Thymus (tissue), 11 donors: ENCODE results near the gene DOCK3. TPM values are rescaled to one million over a fixed set of nuclear protein-coding genes. Genes with fewer than 3 reads are reported as not detected.
"Not testable (repeated sequence)": the region's sequence is repeated elsewhere in the genome, so short reads cannot be mapped to it uniquely, and the experiment has no call there.

Experiments used
- DNase-seq, 9 donors: peaks; one replicate each; pipeline ENCODE4 v3.0.0-alpha.2; 2013; ENCODE audit warnings: low spot score in 9 of 9, low read depth in 6 of 9, missing footprints in 1 of 9
- H3K27ac ChIP-seq, 2 donors: one replicate each; pipeline ENCODE4 v1.5.1; 2013; ENCODE audit warnings: control low read depth in 1 of 2, low read depth in 1 of 2, low read length in 1 of 2, mild to moderate bottlenecking in 1 of 2, moderate library complexity in 1 of 2
- H3K27me3 ChIP-seq, 2 donors: one replicate each; pipeline ENCODE4 v1.5.1; 2013; ENCODE audit warnings: low read length in 1 of 2; ENCODE audit not compliant: control insufficient read depth in 2 of 2, insufficient read depth in 1 of 2
- H3K36me3 ChIP-seq, 2 donors: one replicate each; pipeline ENCODE4 v1.5.1; 2013; ENCODE audit warnings: low read length in 1 of 2, mild to moderate bottlenecking in 1 of 2, moderate library complexity in 1 of 2; ENCODE audit not compliant: control insufficient read depth in 2 of 2, insufficient read depth in 2 of 2
- H3K4me1 ChIP-seq, 2 donors: one replicate each; pipeline ENCODE4 v1.5.1; 2013; ENCODE audit warnings: low read length in 2 of 2; ENCODE audit not compliant: control insufficient read depth in 2 of 2, insufficient read depth in 2 of 2
- H3K4me3 ChIP-seq, 2 donors: one replicate each; pipeline ENCODE4 v1.5.1; 2013; ENCODE audit warnings: low read length in 2 of 2, control low read depth in 1 of 2, mild to moderate bottlenecking in 1 of 2
- H3K9me3 ChIP-seq, 2 donors: one replicate each; pipeline ENCODE4 v1.5.1; 2013; ENCODE audit warnings: low read length in 1 of 2, mild to moderate bottlenecking in 1 of 2; ENCODE audit not compliant: control insufficient read depth in 2 of 2, insufficient read depth in 1 of 2
- WGBS: extraction: QIAGEN DNeasy Blood & Tissue Kit; methylation state at CpG from one replicate; pipeline ENCODE4 v1.1.7; 2013; 5-methylcytosine and 5-hydroxymethylcytosine counted together
- polyA plus RNA-seq: library from polyadenylated mRNA; stranded (reverse); fragments of 200-250 nt; gene quantifications from one replicate; pipeline ENCODE4 v1.2.3, GENCODE V29; 2013
- total RNA-seq: library from RNA; stranded (reverse); fragments of 120-200 nt; gene quantifications from one replicate; pipeline ENCODE4 v1.2.4, GENCODE V29; 2013
- donor health status: healthy.

Gene DOCK3
- total and polyA plus RNA-seq, 2 donors, result 0.05 to 0.21 TPM

DNA sequence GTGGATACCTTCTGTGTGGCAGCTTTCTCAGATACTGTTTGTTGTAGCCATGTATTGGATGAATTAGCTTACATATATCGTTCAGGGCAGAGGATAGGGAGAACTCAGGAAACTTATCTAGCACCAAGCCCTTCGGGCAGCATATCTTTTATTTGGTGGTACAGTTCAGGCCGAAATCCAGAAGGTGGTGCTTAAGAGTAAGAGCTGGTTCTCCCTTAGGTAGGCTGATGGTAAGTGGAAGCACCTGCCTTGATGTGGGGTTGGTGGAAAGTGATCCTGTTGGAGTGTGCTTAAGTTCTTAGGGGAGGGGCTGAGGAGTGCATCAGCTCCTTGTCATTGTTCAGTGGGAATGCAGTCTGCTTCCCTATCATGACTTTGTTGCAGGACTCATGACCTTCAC lies 187.5 kb downstream of the DOCK3 start:
- no peak overlapping the region for H3K27ac ChIP-seq
- 93% methylated on average over 3 of the region's 3 CpGs for WGBS
- no peak overlapping the region for H3K4me3 ChIP-seq
- no peak for DNase-seq
- no peaks in the 10 kb centered on the region for H3K36me3 ChIP-seq
- H3K4me1 ChIP-seq, result no peaks in the 10 kb centered on the region
- H3K27me3 ChIP-seq, result no peaks in the 10 kb centered on the region
- H3K9me3 ChIP-seq, result no peaks in the 10 kb centered on the region

DNA sequence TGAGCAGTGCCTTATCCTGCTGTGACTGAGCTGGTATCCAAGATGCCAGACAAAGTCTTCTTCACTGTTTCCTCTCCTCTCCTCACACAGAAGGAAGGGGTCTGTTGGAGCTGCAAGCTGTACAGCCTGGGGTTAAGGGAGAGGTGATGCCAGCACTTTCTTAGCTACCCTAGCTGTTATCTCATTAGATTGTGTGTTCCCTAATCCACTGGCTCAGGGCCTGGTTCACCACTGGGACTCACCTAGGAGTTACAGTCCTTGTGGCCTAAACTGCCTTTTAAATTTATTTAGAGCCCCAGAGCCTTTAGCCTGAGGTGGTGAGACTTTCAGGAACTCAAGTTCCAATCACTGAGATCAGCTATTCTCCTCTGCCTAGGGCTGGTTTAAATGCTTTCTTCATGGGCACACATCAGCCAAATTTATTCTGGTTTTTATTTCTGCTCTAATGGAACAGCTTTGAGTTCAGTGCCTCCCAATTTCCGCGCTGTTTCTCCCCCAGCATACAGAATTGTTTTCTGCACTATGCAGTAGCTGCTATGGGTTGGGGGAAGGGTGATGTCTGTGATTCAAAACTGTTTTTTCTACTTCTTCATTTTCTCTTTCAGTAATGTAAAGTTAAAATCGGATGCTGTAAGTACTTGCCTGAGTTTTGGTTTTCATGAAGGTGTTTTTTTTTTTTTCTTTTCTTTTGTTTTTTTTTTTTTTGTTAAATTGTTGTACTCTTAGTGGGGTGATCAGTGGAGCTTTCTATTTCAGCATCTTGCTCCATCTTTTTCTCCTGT lies 198.8 kb downstream of the DOCK3 start:
- 74% methylated on average over 3 of the region's 3 CpGs for WGBS
- no peak overlapping the region for H3K27ac ChIP-seq
- H3K9me3 ChIP-seq, result no peaks in the 10 kb centered on the region
- no peak for DNase-seq
- no peaks in the 10 kb centered on the region for H3K4me1 ChIP-seq
- no peaks in the 10 kb centered on the region for H3K36me3 ChIP-seq
- H3K27me3 ChIP-seq, result no peaks in the 10 kb centered on the region
- H3K4me3 ChIP-seq, result no peak overlapping the region

DNA sequence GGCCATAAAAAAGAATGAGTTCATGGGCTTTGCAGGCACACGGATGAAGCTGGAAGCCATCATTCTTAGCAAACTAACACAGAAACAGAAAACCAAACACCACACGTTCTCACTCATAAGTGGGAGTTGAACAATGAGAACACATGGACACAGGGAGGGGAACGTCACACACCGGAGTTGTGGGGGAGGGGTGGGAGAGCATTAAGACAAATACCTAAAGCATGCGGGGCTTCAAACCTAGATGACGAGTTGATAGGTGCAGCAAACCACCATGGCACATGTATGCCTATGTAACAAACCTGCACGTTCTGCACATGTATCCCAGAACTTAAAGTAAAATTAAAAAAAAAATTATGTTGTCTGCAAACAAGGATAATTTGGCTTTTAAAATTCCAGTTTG lies 200.1 kb downstream of the DOCK3 start:
- H3K4me3 ChIP-seq, H3K27ac ChIP-seq, H3K4me1 ChIP-seq, H3K9me3 ChIP-seq, H3K27me3 ChIP-seq, DNase-seq, H3K36me3 ChIP-seq: not testable (repeated sequence)
- 91% methylated on average over 7 of the region's 7 CpGs for WGBS

DNA sequence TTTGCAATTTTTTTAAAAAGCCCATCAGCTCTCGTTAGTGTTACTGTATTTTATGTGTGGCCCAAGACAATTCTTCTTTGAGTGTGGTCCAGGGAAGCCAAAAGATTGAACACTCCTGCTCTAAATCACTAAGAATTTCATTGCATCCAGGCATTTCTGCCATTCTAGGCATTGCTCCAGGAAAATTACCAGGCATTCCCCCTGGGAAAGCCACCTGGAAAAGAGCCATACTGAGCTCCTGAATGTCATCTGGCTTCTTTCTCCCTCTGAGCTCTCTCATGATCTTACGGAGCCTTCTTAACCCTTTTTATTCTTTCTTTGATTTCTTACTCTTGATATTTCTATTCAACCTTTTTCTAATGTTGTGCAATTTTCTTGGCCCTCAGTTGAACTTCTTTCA lies 202.2 kb downstream of the DOCK3 start:
- no peaks in the 10 kb centered on the region for H3K4me1 ChIP-seq
- DNase-seq, result no peak
- WGBS, result 92% methylated on average over 2 of the region's 2 CpGs
- no peak overlapping the region for H3K27ac ChIP-seq
- no peaks in the 10 kb centered on the region for H3K36me3 ChIP-seq
- H3K27me3 ChIP-seq, result no peaks in the 10 kb centered on the region
- H3K4me3 ChIP-seq, result no peak overlapping the region
- no peaks in the 10 kb centered on the region for H3K9me3 ChIP-seq

DNA sequence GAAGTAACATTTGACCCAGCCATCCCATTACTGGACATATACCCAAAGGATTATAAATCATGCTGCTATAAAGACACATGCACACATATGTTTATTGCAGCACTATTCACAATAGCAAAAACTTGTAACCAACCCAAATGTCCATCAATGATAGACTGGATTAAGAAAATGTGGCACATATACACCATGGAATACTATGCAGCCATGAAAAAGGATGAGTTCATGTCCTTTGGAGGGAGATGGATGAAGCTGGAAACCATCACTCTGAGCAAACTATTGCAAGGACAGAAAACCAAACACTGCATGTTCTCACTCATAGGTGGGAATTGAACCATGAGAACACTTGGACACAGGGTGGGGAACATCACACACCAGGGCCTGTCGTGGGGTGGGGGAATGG lies 208.0 kb downstream of the DOCK3 start:
- H3K9me3 ChIP-seq, DNase-seq: not testable (repeated sequence)
- WGBS, result 98% methylated on average over 1 of the region's 1 CpG

DNA sequence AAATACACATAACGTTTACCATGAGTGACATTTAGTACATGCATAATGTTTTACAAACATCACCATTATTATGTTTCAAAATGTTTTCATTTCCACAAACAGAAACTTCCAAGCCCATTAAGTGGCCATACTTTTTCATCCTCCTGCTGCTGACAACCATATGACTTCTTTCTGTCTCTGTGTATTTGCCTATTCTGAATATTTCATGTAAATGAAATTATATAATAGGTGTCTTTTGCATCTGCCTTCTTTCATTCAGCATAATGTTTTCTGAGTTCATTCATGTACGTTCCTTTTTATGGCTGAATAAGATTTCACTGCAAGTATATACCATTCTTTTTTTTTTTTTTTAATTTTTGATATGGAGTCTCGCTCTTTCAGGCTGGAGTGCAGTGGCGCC lies 209.0 kb downstream of the DOCK3 start:
- H3K36me3 ChIP-seq, result no peaks in the 10 kb centered on the region
- H3K4me1 ChIP-seq, result no peaks in the 10 kb centered on the region
- no peak for DNase-seq
- no peaks in the 10 kb centered on the region for H3K27me3 ChIP-seq
- no peaks in the 10 kb centered on the region for H3K9me3 ChIP-seq
- no peak overlapping the region for H3K27ac ChIP-seq
- WGBS, result 97% methylated on average over 4 of the region's 4 CpGs
- H3K4me3 ChIP-seq, result no peak overlapping the region

More for the DNA sequence above, 208.0 kb downstream of the DOCK3 start:
- H3K4me1 ChIP-seq, H3K27ac ChIP-seq, H3K27me3 ChIP-seq, H3K4me3 ChIP-seq, H3K36me3 ChIP-seq: not testable (repeated sequence)

DNA sequence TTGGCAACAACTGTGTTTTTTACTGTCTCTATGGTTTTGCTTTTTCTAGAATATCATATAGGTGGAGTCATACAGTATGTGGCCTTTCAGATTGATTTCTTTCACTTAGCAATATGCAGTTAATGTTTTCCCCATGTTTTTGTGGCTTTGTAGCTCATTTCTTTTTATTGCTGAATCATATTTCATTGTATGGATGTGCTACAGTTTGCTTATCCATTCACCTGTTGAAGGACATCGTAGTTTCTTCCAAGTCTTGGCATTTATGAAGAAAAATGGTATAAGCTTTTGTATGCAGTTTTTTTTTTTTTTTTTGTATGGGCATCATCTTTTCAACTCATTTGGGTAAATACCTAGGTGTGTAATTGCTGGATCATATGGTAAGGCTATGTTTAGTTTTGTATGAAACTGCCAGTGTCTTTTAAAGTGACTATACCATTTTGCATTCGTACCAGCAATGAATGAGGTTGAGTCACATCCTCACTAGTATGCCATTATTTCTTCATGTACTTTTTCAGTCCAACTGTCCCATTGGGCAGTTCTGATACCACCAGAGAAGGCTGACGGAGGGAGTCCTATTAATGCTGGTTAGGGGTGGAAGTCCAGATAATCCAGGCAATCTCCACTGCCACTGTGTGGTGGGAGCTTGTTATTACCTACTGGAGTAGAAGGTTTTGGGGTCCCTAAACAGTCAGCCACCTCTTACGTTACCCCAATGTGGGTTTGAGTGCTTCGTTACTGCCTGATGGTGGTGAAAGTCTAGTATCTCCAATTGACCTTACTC lies 210.5 kb downstream of the DOCK3 start:
- DNase-seq, result no peak
- H3K4me1 ChIP-seq, result no peaks in the 10 kb centered on the region
- H3K27ac ChIP-seq, result no peak overlapping the region
- WGBS, result 87% methylated on average over 5 of the region's 5 CpGs
- H3K36me3 ChIP-seq, result no peaks in the 10 kb centered on the region
- H3K9me3 ChIP-seq, result no peaks in the 10 kb centered on the region
- H3K27me3 ChIP-seq, result no peaks in the 10 kb centered on the region
- H3K4me3 ChIP-seq, result no peak overlapping the region

DNA sequence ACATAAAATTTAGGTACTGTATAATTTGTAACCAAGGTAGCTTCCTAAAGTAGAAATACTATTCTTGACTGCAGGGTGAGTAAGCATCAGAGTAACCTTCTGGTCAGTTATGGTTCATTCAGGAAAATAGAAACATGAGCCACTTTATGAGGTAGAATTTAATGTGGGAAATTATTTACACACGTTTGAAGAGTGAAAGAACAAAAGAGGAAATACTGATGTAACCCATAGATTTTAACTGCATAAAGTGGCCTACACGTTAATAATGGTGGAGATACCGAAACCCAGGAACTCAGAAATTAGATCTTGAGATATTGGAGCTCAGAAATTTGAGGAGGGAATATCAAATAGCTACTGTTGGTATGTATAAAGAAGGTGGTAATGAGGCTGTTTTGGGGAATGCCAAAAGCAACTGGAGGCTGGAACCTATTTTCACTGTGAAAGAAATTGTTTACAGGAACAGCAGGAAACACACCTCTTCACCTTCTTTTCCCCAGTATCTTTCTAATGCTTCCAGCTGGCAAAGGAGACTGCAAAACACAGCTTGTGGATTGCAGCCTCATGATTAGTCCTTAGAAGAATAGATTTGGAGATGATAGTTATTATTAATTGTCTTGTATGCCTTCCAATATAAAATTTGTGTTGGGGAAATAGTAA lies 216.1 kb downstream of the DOCK3 start:
- Histone ChIP-seq H3K27ac (no peak overlapping the region), H3K27me3 (no peaks in the 10 kb centered on the region), H3K9me3 (no peaks in the 10 kb centered on the region), H3K36me3 (no peaks in the 10 kb centered on the region), H3K4me1 (no peaks in the 10 kb centered on the region), H3K4me3 (no peak overlapping the region)
- no peak for DNase-seq
- WGBS, result 53% methylated on average over 3 of the region's 3 CpGs

DNA sequence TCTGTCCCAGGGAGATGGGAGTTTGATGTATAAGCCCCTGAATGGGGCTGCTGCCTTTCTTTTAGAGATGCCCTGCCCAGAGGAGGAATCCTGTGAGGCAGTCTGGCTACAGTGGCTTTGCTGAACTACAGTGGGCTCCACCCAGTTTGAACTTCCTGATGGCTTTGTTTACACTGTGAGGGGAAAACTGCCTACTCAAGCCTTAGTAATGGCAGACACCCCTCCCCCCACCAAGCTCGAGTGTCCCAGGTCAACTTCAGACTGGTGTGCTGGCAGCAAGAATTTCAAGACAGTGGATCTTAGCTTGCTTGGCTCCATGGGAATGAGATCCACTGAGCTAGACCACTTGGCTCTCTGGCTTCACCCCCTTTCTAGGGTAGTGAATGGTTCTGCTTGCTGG lies 226.4 kb downstream of the DOCK3 start:
- H3K4me3 ChIP-seq, H3K27ac ChIP-seq, H3K4me1 ChIP-seq, H3K27me3 ChIP-seq, H3K9me3 ChIP-seq, H3K36me3 ChIP-seq, DNase-seq: not testable (repeated sequence)
- 32% methylated on average over 1 of the region's 1 CpG for WGBS
